ENCODE data around the gene MEP1B. TPM values are rescaled to one million over a fixed set of nuclear protein-coding genes. Genes with fewer than 3 reads are reported as not detected.

MEP1B gene
- total RNA-seq, 1 donor from 2014 or later = 0.15 TPM

DNA sequence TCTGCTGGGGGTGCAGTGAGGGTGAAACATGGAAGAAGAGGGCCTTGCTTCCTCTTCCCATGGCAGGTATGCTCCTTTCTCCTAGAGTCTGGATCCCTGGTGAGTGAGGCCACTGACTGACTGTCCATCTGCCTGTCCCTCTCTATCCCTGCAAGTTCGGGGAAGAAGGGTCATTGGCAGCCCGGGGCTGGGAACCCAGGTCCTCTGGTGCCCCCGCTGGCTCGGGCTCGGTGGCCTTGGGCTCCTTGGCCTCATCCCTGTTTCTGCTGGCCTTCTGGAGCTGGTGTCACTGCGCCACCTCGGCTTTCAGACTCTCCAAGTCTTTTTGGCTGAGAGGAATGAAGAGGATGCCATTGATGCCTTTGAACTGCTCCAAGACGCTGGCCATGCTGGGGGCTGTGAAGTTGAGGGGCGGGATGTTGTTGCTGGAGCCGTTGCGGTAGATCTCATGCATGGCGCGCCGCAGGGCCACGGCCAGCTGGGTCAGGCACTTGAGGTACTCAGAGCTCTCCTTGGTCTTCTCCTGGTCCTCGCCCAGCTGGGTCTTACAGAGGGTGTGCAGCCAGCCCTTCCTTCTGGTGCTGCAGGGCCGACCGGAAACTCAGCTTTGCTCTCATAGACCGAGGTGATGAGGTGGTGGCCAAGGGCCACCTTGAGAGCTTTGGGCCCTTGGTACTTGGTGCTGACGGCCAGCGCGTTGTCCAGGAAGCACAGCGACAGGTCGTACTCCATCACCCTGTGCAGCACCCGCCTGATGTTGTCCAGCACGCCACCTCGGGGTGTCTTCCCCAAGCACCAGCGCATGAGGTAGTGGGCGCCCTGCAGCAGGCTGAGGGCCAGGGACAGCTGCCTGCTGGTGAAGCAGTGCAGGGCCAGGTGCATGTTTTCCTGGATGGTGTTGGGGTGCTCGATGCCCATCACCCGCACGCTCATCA lies 6.3 kb downstream of the MEP1B start:
- TF ChIP-seq, protein P1, sequence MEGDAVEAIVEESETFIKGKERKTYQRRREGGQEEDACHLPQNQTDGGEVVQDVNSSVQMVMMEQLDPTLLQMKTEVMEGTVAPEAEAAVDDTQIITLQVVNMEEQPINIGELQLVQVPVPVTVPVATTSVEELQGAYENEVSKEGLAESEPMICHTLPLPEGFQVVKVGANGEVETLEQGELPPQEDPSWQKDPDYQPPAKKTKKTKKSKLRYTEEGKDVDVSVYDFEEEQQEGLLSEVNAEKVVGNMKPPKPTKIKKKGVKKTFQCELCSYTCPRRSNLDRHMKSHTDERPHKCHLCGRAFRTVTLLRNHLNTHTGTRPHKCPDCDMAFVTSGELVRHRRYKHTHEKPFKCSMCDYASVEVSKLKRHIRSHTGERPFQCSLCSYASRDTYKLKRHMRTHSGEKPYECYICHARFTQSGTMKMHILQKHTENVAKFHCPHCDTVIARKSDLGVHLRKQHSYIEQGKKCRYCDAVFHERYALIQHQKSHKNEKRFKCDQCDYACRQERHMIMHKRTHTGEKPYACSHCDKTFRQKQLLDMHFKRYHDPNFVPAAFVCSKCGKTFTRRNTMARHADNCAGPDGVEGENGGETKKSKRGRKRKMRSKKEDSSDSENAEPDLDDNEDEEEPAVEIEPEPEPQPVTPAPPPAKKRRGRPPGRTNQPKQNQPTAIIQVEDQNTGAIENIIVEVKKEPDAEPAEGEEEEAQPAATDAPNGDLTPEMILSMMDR (IDR thresholded peaks at IDR 0.05; ENCODE audit: unreplicated experiment) = no peak
- DNase-seq (ENCODE audit: low spot score) = no peak
- H3K9me3 Mint-ChIP-seq (ENCODE audit: unreplicated experiment) = no peaks in the 10 kb centered on the region
- no peaks in the 10 kb centered on the region for H3K36me3 Mint-ChIP-seq (ENCODE audit: low read depth, unreplicated experiment)
- no peak overlapping the region for H3K27ac Mint-ChIP-seq (ENCODE audit: unreplicated experiment)
- no peaks in the 10 kb centered on the region for H3K27me3 Mint-ChIP-seq (ENCODE audit: unreplicated experiment)
- H3K4me3 Mint-ChIP-seq (ENCODE audit: unreplicated experiment) = no peak overlapping the region
- no peaks in the 10 kb centered on the region for H3K4me1 Mint-ChIP-seq (ENCODE audit: unreplicated experiment)

DNA sequence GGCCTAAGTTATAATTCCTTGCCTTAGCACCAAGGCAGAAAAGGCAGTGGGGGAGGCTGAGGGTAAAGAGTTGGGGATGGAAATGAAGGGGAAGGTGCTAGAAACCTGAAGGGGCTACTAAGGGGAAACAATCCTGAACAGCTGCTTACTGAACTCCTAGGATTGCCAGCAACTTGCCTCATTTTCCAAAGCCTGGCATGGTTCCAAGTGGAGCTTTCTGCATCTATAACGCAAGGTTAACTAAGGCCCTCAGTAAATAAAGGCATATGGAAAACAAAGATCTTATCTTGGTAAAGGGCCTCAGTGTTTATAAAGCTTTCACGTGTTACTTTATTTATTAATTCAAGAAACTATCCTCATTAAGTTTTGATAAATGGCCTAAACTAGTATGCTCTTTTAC lies 10.9 kb downstream of the MEP1B start:
- TF ChIP-seq, protein P1 (IDR thresholded peaks at IDR 0.05; ENCODE audit: unreplicated experiment) = no peak
- Mint-ChIP-seq H3K9me3 (ENCODE audit: unreplicated experiment) (no peaks in the 10 kb centered on the region), H3K36me3 (ENCODE audit: low read depth, unreplicated experiment) (no peaks in the 10 kb centered on the region), H3K27me3 (ENCODE audit: unreplicated experiment) (no peaks in the 10 kb centered on the region), H3K27ac (ENCODE audit: unreplicated experiment) (no peak overlapping the region), H3K4me1 (ENCODE audit: unreplicated experiment) (peaks cover 4% of the 10 kb centered on the region), H3K4me3 (ENCODE audit: unreplicated experiment) (no peak overlapping the region)
- DNase-seq (ENCODE audit: low spot score) = no peak

DNA sequence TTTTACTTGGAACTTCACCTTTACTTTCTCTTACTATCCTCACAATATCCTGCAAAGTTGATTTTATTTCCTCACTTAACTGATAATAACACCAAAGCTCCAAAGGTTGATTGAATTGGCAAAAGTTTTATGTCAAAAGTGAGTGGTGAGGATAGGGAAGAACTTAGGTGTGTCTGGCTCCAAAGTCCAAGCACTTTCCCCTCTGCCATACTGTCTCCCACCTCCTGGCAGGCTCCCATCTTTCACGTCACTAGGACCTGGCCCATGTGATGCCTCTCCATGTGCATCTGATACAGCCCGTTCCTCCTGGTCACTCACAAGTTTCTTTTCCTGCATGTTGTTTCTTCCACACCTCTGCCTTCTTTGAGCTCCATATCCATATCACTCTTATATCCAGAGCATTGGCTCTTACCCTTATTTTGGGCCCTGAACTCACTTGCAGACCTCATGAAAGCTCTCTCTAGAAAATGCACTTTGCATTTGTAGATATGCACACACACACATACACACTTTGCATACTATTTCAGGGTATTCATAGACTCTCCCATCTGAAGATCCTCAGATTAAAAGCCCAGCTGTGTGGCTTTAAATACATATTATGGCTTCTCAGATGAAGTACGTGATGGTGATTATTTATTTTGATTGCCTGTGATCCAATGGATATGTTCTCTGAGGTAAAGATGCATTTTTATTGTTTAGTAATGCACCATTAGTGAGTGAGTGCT lies 12.3 kb downstream of the MEP1B start:
- Mint-ChIP-seq H3K27ac (ENCODE audit: unreplicated experiment) (no peak overlapping the region), H3K36me3 (ENCODE audit: low read depth, unreplicated experiment) (no peaks in the 10 kb centered on the region), H3K9me3 (ENCODE audit: unreplicated experiment) (no peaks in the 10 kb centered on the region), H3K4me3 (ENCODE audit: unreplicated experiment) (no peak overlapping the region), H3K4me1 (ENCODE audit: unreplicated experiment) (peaks cover 4% of the 10 kb centered on the region), H3K27me3 (ENCODE audit: unreplicated experiment) (peaks cover 1% of the 10 kb centered on the region)
- no peak for DNase-seq (ENCODE audit: low spot score)
- TF ChIP-seq, protein P1 (IDR thresholded peaks at IDR 0.05; ENCODE audit: unreplicated experiment) = no peak

DNA sequence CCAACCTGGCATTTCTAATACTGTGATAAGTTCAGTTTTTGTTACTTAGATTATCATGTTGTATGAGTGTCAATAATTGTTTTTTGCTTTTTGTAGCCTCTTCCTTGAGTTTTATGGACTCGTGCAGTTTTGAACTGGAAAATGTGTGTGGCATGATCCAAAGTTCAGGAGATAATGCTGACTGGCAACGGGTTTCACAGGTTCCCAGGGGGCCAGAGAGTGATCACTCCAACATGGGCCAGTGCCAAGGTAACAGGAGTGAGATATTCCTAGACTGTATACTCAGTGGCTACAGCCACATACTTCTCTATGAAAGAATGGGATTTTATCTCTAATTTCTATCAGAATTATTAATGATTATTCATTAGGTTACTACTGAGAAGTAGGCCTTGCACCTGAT lies 18.2 kb downstream of the MEP1B start:
- H3K9me3 Mint-ChIP-seq (ENCODE audit: unreplicated experiment) = no peaks in the 10 kb centered on the region
- DNase-seq (ENCODE audit: low spot score) = no peak
- H3K4me1 Mint-ChIP-seq (ENCODE audit: unreplicated experiment) = peaks cover 8% of the 10 kb centered on the region
- H3K4me3 Mint-ChIP-seq (ENCODE audit: unreplicated experiment) = no peak overlapping the region
- H3K27ac Mint-ChIP-seq (ENCODE audit: unreplicated experiment) = no peak overlapping the region
- TF ChIP-seq, protein P1 (IDR thresholded peaks at IDR 0.05; ENCODE audit: unreplicated experiment) = no peak
- peaks cover 1% of the 10 kb centered on the region for H3K27me3 Mint-ChIP-seq (ENCODE audit: unreplicated experiment)
- no peaks in the 10 kb centered on the region for H3K36me3 Mint-ChIP-seq (ENCODE audit: low read depth, unreplicated experiment)

DNA sequence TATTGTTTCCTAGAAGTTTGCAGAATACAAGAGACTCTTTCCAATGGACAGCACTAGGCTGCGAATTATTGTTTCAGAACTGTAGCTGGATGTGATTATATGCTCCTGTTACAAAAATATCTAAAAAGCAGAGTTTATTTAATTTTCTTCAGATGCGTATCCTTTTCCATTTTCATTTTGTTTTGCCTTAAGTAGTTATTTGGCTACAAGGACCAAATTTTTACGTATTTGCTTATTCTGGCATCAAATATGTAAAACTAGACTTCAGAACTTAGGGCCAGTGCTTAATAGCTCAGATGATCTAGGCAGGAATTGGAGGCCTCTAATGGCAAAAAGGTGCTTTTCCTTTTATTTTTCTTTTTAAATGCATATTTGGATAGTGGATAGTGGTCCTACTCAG lies 18.7 kb downstream of the MEP1B start:
- H3K9me3 Mint-ChIP-seq (ENCODE audit: unreplicated experiment) = no peaks in the 10 kb centered on the region
- TF ChIP-seq, protein P1 (IDR thresholded peaks at IDR 0.05; ENCODE audit: unreplicated experiment) = no peak
- no peak for DNase-seq (ENCODE audit: low spot score)
- H3K4me1 Mint-ChIP-seq (ENCODE audit: unreplicated experiment) = peaks cover 8% of the 10 kb centered on the region
- no peaks in the 10 kb centered on the region for H3K36me3 Mint-ChIP-seq (ENCODE audit: low read depth, unreplicated experiment)
- no peak overlapping the region for H3K4me3 Mint-ChIP-seq (ENCODE audit: unreplicated experiment)
- H3K27ac Mint-ChIP-seq (ENCODE audit: unreplicated experiment) = no peak overlapping the region
- peaks cover 1% of the 10 kb centered on the region for H3K27me3 Mint-ChIP-seq (ENCODE audit: unreplicated experiment)

Data from endothelial cell (in vitro differentiated cells).